ENCODE measurements around the gene BTBD16. TPM values are rescaled to one million over a fixed set of nuclear protein-coding genes. Genes with fewer than 3 reads are reported as not detected.

Gene BTBD16
- total and polyA plus RNA-seq, 10 of the 15 experiments (the other 5 are each of a cell fraction or from before 2014, with no cell fraction given) = 0.11 TPM; not detected in 9

DNA sequence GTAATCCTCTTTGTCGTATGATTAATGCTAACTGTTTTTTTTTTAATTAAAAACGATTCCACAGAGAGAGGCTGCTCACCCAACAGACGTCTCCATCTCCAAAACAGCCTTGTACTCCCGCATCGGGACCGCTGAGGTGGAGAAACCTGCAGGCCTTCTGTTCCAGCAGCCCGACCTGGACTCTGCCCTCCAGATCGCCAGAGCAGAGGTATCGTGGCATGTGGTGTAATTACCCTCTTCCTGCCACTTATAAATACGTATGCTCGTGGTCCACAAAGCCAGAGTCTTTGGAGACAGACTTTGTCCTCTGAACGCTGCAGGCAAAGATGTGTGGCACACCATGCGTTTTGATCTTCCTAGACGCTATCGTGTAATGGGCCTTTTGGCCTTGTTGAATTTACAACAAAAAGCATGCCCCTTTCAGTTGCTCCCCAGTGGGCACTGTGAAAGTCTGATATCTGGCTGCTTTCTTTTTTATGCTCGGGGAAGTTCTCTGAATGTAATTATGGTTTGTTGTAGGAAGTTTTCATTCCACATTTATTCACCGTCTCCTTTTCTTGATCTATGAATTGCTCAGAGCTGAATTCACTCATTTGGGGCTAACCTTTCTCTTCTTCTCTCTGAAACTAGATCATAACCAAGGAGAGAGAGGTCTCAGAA lies 33.6 kb upstream of the BTBD16 start (continued):
- TF ChIP-seq, protein P1, sequence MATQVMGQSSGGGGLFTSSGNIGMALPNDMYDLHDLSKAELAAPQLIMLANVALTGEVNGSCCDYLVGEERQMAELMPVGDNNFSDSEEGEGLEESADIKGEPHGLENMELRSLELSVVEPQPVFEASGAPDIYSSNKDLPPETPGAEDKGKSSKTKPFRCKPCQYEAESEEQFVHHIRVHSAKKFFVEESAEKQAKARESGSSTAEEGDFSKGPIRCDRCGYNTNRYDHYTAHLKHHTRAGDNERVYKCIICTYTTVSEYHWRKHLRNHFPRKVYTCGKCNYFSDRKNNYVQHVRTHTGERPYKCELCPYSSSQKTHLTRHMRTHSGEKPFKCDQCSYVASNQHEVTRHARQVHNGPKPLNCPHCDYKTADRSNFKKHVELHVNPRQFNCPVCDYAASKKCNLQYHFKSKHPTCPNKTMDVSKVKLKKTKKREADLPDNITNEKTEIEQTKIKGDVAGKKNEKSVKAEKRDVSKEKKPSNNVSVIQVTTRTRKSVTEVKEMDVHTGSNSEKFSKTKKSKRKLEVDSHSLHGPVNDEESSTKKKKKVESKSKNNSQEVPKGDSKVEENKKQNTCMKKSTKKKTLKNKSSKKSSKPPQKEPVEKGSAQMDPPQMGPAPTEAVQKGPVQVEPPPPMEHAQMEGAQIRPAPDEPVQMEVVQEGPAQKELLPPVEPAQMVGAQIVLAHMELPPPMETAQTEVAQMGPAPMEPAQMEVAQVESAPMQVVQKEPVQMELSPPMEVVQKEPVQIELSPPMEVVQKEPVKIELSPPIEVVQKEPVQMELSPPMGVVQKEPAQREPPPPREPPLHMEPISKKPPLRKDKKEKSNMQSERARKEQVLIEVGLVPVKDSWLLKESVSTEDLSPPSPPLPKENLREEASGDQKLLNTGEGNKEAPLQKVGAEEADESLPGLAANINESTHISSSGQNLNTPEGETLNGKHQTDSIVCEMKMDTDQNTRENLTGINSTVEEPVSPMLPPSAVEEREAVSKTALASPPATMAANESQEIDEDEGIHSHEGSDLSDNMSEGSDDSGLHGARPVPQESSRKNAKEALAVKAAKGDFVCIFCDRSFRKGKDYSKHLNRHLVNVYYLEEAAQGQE (IDR thresholded peaks at IDR 0.05; ENCODE audit: low read depth, low read length) = no peak

DNA sequence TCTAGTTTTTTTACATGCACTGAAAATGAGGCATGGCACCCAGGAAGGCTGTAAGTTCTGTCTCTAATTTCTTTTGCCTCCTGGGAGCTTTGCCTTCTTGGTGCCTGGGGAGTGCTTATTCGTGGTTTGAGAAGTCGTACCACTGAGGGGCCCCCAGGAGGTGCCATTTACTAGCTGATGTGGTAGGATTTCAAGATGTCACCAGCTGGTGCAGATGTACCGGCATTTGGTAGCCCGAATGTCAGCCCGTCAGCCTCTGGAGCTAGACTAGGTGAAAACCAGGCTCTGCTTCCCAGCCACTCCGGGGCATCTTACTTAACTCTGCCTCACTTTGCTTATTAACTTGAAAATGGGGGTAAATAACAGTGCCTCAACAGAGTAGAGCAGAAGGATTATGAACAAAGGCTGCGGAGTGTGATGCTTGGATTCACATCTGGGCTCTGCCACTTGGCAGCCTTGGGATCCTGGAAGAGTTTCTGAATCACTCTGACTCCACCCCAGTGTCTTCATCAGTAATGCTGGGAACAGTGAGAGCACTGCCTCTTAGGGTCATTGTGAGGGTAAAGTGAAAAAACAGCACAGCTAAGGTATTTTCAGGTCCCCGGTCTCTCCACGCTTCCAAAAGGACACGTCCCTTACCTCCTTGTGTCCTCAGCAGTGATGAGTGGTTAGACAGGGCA lies 31.4 kb upstream of the BTBD16 start:
- H3K36me3 ChIP-seq (ENCODE audit: control insufficient read depth in 2 of 2, insufficient read depth in 2 of 2, low read length in 1 of 2) = no peaks in the 10 kb centered on the region
- no peak overlapping the region for H3K4me3 ChIP-seq
- H3K4me1 ChIP-seq (ENCODE audit: control insufficient read depth, insufficient read depth, low read length) = no peaks in the 10 kb centered on the region
- DNase-seq (ENCODE audit: low read depth, low spot score) (no peak), FAIRE-seq (no peak), ATAC-seq (no peak)
- H3K9me3 ChIP-seq (replicated peaks; ENCODE audit: control insufficient read depth, insufficient read depth, low read length) = no peaks in the 10 kb centered on the region
- in situ Hi-C loops (cut with MboI) (no loop called here), intact Hi-C loops (cut with micrococcal nuclease; ENCODE audit: unreplicated experiment) (no loop called here)
- POLR2A ChIA-PET = no interaction called here
- H4K20me1 ChIP-seq (ENCODE audit: control insufficient read depth, insufficient read depth) = no peaks in the 10 kb centered on the region
- no peak overlapping the region for H3K27ac ChIP-seq (ENCODE audit: control insufficient read depth, insufficient read depth)
- H2AFZ ChIP-seq (ENCODE audit: control insufficient read depth, low read depth, low read length) = no peak overlapping the region
- no peak overlapping the region for H3K4me2 ChIP-seq (ENCODE audit: control insufficient read depth, insufficient read depth)
- H3K27me3 ChIP-seq (replicated peaks in 1 of 2; ENCODE audit: control insufficient read depth in 2 of 2, insufficient read depth in 2 of 2, low read length in 1 of 2) = no peaks in the 10 kb centered on the region
- SMC1A ChIA-PET (ENCODE audit: uncharacterized antibody, unreplicated experiment) = no interaction called here
- H3K9ac ChIP-seq (ENCODE audit: control insufficient read depth, insufficient read depth, low read length) = no peak overlapping the region
- H3K79me2 ChIP-seq (ENCODE audit: control insufficient read depth, insufficient read depth, low read length) = no peaks in the 10 kb centered on the region
- no TSS peak for BruUV-seq (replicated peaks)
- no peak for TF ChIP-seq TCF7 (IDR thresholded peaks at IDR 0.05; ENCODE audit: borderline replicate concordance)
- no peak for TF ChIP-seq ZNF24 (IDR thresholded peaks at IDR 0.05)
- TF ChIP-seq RAD51 (IDR thresholded peaks at IDR 0.05) = no peak
- TF ChIP-seq CHD1 (IDR thresholded peaks at IDR 0.05; ENCODE audit: low read depth, low read length) = no peak
- TF ChIP-seq GATAD2B (conservative IDR thresholded peaks at IDR 0.05; ENCODE audit: low read depth) = no peak
- TF ChIP-seq POLR2A (IDR thresholded peaks at IDR 0.05; ENCODE audit: low read depth, low read length) = no peak
- TF ChIP-seq ZNF622 (IDR thresholded peaks at IDR 0.05) = no peak
- TF ChIP-seq BRCA1 (IDR thresholded peaks at IDR 0.05; ENCODE audit: low read depth, low read length) = no peak
- TF ChIP-seq, protein P2, sequence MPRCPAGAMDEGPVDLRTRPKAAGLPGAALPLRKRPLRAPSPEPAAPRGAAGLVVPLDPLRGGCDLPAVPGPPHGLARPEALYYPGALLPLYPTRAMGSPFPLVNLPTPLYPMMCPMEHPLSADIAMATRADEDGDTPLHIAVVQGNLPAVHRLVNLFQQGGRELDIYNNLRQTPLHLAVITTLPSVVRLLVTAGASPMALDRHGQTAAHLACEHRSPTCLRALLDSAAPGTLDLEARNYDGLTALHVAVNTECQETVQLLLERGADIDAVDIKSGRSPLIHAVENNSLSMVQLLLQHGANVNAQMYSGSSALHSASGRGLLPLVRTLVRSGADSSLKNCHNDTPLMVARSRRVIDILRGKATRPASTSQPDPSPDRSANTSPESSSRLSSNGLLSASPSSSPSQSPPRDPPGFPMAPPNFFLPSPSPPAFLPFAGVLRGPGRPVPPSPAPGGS (IDR thresholded peaks at IDR 0.05; ENCODE audit: borderline replicate concordance, insufficient read depth, low read depth, low read length, poor library complexity, severe bottlenecking) = no peak
- TF ChIP-seq ZNF274 (IDR thresholded peaks at IDR 0.05; ENCODE audit: insufficient read depth, insufficient read length) = no peak
- WGBS (ENCODE audit: insufficient coverage, insufficient replicate concordance, low lambda C conversion rate, missing lambda C conversion rate) = 38% methylated on average over 10 of the region's 10 CpGs
- RAD21 ChIA-PET (ENCODE audit: unreplicated experiment) = no interaction called here
- CTCF ChIA-PET = no interaction called here
